A549 treated with DMSO at 1 μM for 4 hours (cell line): ENCODE results near the gene GPD2. TPM values are rescaled to one million over a fixed set of nuclear protein-coding genes. Genes with fewer than 3 reads are reported as not detected.

Source experiments
- total RNA-seq: library from RNA; stranded (reverse); fragments of 200-300 nt; extraction: Qiagen RNA extraction; gene quantifications from 5 replicates; pipeline ENCODE4 v1.2.3, GENCODE V29; 2022; ENCODE audit warnings: low read depth

GPD2 gene
- 24.9 to 40.6 TPM (median 31.8 TPM) in 5 replicates for total RNA-seq

GRCh38 chr2:156435718-156436496, at the start of gene GPD2:
TSS of gene GPD2 (plus strand) at chr2:156436379. CDS start at chr2:156476106, 39,727 bp downstream.

Other genes with a start within 250 kb of the GPD2 start
- gene NR4A2, start 103.7 kb upstream of the GPD2 start, total RNA-seq: 2.4 to 5.6 TPM (median 3.1 TPM) in 5 replicates